WI38 (cell line): Measurements from ENCODE around the gene FLNB.

Experiments
- H3K4me3 ChIP-seq: 2 replicates; pipeline ENCODE4 v1.5.1; 2011; ENCODE audit warnings: low read depth, mild to moderate bottlenecking, control low read depth, low read length
- CTCF ChIP-seq: IDR thresholded peaks from 2 replicates; pipeline ENCODE4 v1.5.1; 2012; ENCODE audit warnings: low read depth, mild to moderate bottlenecking, control low read depth, low read length

Gene FLNB

DNA sequence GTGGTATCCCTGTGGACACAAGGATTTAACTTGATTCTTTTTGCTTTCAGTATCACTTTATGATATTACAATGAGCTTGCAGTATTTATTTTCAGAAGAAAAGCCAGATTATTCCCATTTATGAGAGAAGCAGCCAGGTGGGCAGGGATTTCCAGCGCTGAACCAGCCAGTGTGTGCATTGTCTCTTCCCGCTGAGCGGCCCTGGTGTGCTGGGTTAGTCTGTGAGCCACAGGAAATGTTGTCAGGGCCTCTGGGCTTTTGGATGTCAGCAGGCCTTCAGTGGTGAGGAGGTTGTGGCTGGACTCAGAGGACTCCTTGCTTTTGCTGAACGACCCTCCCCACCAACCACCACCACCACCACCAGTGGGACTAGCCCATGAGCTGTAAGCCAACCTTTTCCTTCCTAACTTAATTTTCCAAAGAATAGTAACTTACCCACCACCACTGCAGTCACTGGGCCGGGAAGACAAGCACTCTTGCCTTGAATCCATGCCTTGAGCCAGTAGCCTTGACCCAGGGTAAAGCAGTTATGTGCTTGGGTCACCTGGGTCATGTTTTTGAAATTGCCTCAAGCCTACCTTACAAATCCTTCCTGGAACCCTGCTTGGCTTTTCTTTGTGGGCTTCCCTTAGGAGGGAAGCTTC is 33.1 kb downstream of the FLNB start:
- no peak for TF ChIP-seq CTCF
- H3K4me3 ChIP-seq, result no peak overlapping the region

- H3K4me3 ChIP-seq, result no peak overlapping the region
- TF ChIP-seq CTCF, result no peak
These were observed 33.7 kb downstream of the FLNB start for GRCh38 chr3:58041826-58042324.

GRCh38 chr3:58042947-58043707 is 34.9 kb downstream of the FLNB start:
- no peak for TF ChIP-seq CTCF
- no peak overlapping the region for H3K4me3 ChIP-seq

DNA sequence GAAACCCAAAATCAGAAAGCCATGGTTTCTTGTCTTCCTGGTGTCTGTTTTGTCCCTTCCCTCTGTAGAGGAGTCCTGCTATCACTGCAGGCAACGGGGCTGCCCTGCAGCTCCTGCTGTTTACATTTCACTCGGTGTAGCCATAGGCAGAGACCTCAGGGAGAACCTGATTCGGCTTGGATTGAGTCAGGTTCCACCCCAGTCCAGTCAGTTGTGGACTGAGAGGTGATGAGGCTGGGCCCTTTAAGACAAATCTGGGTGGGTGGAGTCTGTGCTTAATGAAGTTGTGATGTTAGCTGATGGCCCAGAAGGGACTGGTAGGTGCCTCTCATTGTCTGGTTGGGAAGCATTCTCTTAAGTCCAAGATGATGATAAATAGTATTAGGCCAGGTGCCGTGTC is 35.7 kb downstream of the FLNB start:
- no peak overlapping the region for H3K4me3 ChIP-seq

DNA sequence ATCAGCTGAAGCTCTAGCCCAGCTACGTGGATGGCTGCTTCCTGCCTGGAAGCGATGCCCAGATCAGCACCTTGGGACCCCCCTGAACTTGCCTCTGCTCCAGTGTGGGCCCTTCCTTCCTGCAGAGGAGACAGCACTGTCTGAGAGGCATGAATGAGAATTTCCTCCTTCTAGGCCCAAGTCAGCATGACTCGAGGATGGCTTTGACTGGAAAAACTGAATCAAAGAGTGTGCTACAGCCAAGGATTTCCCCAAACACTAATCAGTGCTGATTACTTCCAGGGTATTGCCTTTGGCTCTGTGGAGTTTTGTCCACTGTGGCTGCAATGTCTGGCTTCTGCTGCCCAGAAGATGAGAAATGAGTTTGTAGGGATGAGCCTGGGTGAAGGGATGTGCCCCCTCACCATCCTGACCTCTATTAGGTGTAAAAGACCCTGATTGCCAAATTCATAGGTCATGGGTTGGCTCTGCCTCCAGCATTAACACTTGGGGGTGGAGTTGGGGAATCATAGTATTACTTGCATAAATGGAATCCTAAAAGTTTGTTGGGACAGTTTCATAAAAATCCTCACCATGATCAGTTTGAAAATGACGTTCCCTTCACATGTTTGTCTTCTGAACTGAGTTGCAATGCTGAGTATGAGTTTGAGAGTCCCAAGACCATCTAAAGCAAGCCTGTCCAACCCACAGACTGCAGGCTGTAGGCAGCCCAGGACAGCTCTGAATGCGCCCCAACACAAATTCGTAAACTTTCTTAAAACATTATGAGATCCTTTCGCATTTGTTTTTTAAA is 36.7 kb downstream of the FLNB start:
- TF ChIP-seq CTCF, result no peak
- H3K4me3 ChIP-seq, result no peak overlapping the region

More for the DNA sequence above, 35.7 kb downstream of the FLNB start:
- TF ChIP-seq CTCF, result no peak

GRCh38 chr3:58047826-58048225 is 39.6 kb downstream of the FLNB start:
- H3K4me3 ChIP-seq, result no peak overlapping the region
- no peak for TF ChIP-seq CTCF
